Choroid plexus epithelial cell (primary cell): ENCODE results near the gene GASK1A.

Experiments used
- DNase-seq: peaks from one replicate; pipeline ENCODE4 v3.0.0-alpha.2; 2010; ENCODE audit warnings: low read depth
- H3K4me3 ChIP-seq: 2 replicates; pipeline ENCODE4 v1.5.1; 2011; ENCODE audit warnings: low read depth, mild to moderate bottlenecking, control low read depth, low read length, moderate library complexity
- TF ChIP-seq, protein P1 (sequence below): conservative IDR thresholded peaks from 2 replicates; pipeline ENCODE4 v1.5.1; 2011; ENCODE audit warnings: low read depth, mild to moderate bottlenecking, control low read depth, inconsistent platforms, low read length, moderate library complexity

GASK1A gene

DNA sequence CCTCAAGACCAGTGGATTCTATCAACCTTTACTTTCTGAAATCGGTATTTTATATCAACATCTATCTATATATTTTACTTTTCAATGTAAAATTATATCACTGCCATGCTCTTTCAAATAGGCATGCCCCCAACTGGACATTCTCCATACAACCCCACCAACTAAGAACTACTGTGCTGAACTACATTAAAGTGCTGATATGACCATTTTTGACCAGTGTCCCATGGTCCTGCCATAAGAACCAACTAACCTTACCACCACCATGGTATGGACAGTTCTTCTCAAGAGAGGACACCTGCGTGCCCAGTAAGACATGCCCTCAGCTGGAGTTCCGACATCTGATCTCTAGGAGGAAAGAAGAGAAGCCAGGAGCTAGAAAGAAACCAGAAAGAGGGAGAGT, 111.1 kb downstream of the GASK1A start:
- no peak overlapping the region for H3K4me3 ChIP-seq
- DNase-seq = no peak
- TF ChIP-seq, protein P1, sequence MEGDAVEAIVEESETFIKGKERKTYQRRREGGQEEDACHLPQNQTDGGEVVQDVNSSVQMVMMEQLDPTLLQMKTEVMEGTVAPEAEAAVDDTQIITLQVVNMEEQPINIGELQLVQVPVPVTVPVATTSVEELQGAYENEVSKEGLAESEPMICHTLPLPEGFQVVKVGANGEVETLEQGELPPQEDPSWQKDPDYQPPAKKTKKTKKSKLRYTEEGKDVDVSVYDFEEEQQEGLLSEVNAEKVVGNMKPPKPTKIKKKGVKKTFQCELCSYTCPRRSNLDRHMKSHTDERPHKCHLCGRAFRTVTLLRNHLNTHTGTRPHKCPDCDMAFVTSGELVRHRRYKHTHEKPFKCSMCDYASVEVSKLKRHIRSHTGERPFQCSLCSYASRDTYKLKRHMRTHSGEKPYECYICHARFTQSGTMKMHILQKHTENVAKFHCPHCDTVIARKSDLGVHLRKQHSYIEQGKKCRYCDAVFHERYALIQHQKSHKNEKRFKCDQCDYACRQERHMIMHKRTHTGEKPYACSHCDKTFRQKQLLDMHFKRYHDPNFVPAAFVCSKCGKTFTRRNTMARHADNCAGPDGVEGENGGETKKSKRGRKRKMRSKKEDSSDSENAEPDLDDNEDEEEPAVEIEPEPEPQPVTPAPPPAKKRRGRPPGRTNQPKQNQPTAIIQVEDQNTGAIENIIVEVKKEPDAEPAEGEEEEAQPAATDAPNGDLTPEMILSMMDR = no peak

DNA sequence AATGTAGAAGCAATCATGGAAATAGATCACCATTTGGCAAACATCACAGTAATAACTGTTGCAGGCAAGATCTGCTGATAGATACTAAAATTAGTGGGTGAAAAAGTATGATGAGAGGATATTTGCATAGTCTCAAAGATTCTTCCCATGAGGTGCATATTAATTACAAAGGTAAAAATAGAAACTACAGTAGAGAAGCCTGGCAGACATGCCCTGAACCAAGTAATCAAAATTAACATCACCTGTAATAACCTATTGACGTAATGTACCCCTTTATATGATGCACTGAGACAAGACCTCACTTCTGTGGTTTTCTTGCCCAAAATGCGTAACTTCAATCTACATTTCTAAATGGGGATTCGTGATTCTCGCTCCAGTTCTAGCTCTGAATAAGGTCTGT, 112.4 kb downstream of the GASK1A start:
- no peak overlapping the region for H3K4me3 ChIP-seq
- TF ChIP-seq, protein P1 = no peak
- no peak for DNase-seq

DNA sequence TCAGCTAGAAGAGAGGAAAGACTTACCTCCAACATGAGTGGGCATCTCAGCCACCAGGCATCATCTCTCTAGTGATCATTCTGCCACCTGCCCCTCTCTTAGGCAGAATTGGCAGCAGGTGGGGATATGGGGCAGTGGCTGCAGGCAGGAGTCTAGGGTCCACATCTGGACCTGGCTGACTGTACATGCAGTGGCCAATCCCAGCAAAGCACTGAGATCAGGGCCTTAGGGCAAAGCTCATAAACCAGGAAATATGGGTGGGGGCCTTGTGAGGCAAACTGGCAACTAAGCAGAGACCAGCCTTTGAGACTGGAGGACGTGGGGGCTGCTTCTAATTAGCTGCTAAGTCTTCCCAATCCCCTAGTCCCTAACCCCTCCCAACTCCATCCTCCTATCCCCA, 113.9 kb downstream of the GASK1A start:
- TF ChIP-seq, protein P1 = no peak
- H3K4me3 ChIP-seq = no peak overlapping the region
- DNase-seq = no peak

DNA sequence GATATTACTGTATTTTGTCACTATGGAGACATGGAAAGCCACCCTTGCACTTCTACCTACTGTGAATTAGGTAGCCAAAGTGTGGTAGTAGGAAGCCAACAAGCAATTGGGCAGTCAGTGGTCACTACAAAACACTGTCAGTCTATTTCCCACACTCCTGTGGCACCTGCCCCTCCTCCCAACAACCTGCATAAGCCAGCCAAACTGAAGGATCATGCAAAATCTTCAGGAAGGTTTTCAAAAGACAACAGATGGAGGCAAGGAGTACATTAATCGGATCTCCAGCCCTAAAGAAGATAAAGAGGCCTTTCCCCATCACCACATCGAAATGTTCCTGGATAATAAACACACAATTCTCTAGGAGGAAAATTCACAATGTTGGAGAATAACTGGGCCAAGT, 114.9 kb downstream of the GASK1A start:
- H3K4me3 ChIP-seq = no peak overlapping the region
- TF ChIP-seq, protein P1 = no peak
- no peak for DNase-seq

DNA sequence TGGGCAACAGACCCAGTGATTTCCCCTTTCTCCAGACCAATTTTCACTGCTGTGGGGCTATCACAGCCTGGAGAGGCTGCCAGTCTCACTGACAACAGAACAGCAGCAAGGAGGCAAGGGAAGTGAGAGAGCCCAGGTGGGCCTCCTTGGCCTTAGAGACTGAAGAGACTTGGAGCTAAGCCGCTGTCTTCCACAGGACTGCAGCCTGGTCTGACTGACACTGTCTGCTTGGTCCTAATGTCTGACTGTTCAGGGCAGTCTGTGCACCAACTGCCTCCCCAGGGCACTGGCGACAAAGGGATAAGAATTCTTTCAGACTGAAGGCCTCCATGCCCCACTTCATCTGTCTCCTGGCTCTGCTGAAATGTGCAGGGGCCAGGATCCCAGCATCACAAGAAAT, 115.3 kb downstream of the GASK1A start:
- H3K4me3 ChIP-seq = no peak overlapping the region
- TF ChIP-seq, protein P1 = no peak
- no peak for DNase-seq

DNA sequence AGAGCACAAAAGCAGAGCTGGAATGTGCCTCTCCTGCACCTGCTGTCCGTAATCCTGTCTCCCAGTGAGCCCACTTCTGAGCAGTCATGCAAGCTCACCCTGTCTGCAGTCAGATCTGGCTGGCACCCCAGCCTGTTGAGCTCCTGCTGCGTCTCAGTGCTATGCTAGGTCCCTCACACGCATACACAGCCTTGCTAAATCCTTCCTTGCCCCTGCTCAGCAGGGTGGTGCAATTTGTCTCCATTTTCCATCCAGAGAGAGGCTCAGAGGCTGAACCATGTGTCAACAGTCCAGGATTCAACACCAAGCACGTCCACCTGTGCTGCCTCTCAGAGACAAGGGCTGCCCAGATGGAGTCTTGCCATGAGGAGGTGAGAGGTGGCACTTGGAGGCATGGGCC, 115.7 kb downstream of the GASK1A start:
- H3K4me3 ChIP-seq = no peak overlapping the region
- TF ChIP-seq, protein P1 = no peak
- no peak for DNase-seq

DNA sequence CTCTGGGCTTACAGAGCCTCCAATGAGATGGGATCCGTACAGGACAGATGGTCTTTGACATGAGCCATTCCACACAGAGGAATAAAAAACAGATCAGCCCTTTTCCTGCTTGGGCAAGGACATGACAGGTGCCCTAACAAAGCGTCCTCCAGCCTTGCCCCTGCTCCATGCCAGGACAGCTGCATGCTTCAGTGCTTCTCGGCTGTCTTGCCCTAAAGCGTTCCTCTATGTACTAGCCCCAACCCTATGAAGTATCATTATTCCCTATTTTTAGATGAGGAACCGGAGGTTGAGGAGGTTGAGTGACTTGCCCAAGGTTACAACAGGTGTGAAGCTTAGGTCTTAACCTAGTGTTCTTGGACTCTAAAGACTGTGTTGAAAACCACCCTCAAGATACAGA, 116.3 kb downstream of the GASK1A start:
- no peak for DNase-seq
- TF ChIP-seq, protein P1 = no peak
- no peak overlapping the region for H3K4me3 ChIP-seq
